WTC11 (cell line): ENCODE measurements around the gene WDR59. TPM values are rescaled to one million over a fixed set of nuclear protein-coding genes. Genes with fewer than 3 reads are reported as not detected.

Source experiments
- ATAC-seq: fragments of 200-7000 bp; cut with Tn5 transposase; 2 replicates; pipeline ENCODE4 v1.10.0; 2021; ENCODE audit warnings: mild to moderate bottlenecking, moderate library complexity
- CTCF ChIA-PET: fragments of 300-600 bp; sonication (Branson Sonifier 250); formaldehyde crosslinking; loops from one replicate; lab custom pipeline; 2021; ENCODE audit warnings: antibody characterized with exemption; lab: Charles Lee
- POLR2A ChIA-PET: fragments of 350-600 bp; sonication (Branson Sonifier 250); formaldehyde crosslinking; loops from one replicate; lab custom pipeline; 2021; ENCODE audit warnings: antibody characterized with exemption; lab: Charles Lee
- DNase-seq: peaks from one replicate; pipeline ENCODE4 v3.0.0; 2021; ENCODE audit warnings: low spot score
- H3K27ac Mint-ChIP-seq: 2 replicates; pipeline ENCODE4 v1.8.0; 2021; ENCODE audit warnings: mixed read lengths
- H3K27me3 Mint-ChIP-seq: 2 replicates; pipeline ENCODE4 v1.8.0; 2021; ENCODE audit warnings: low read depth, mild to moderate bottlenecking, moderate library complexity, mixed read lengths
- H3K36me3 Mint-ChIP-seq: 2 replicates; pipeline ENCODE4 v1.8.0; 2021; ENCODE audit warnings: mixed read lengths
- H3K4me1 Mint-ChIP-seq: 2 replicates; pipeline ENCODE4 v1.8.0; 2022; ENCODE audit warnings: mixed read lengths
- H3K4me3 Mint-ChIP-seq: 2 replicates; pipeline ENCODE4 v1.8.0; 2021; ENCODE audit warnings: mild to moderate bottlenecking, moderate library complexity, mixed read lengths
- H3K9me3 Mint-ChIP-seq: 2 replicates; pipeline ENCODE4 v1.8.0; 2021; ENCODE audit warnings: mixed read lengths
- AFF4 ChIP-seq: sonication (generic); formaldehyde crosslinking; IDR thresholded peaks from 2 replicates; pipeline ENCODE4 v1.8.1; 2023; ENCODE audit warnings: mild to moderate bottlenecking, missing genetic modification reagents, borderline replicate concordance
- ATF1 ChIP-seq: sonication (generic); formaldehyde crosslinking; IDR thresholded peaks from 2 replicates; pipeline ENCODE4 v1.8.1; 2023; ENCODE audit warnings: mild to moderate bottlenecking, moderate library complexity, missing genetic modification reagents
- ETV6 ChIP-seq: sonication (generic); formaldehyde crosslinking; IDR thresholded peaks from 2 replicates; pipeline ENCODE4 v1.8.1; 2022; ENCODE audit warnings: mild to moderate bottlenecking, missing genetic modification reagents
- JAZF1 ChIP-seq: fragments of 250-450 bp; sonication (Bioruptor Pico); IDR thresholded peaks from 2 replicates; pipeline ENCODE4 v1.9.0; 2021; ENCODE audit warnings: moderate library complexity, mild to moderate bottlenecking, inconsistent platforms
- NFE2L1 ChIP-seq: sonication (generic); formaldehyde crosslinking; IDR thresholded peaks from 2 replicates; pipeline ENCODE4 v1.8.1; 2023; ENCODE audit warnings: missing genetic modification reagents
- NR1H2 ChIP-seq: sonication (generic); formaldehyde crosslinking; IDR thresholded peaks from 2 replicates; pipeline ENCODE4 v1.9.0; 2021; ENCODE audit warnings: mild to moderate bottlenecking, moderate library complexity, missing genetic modification reagents
- NR3C1 ChIP-seq: sonication (generic); formaldehyde crosslinking; conservative IDR thresholded peaks from 2 replicates; pipeline ENCODE4 v1.8.1; 2023; ENCODE audit warnings: low read depth, mild to moderate bottlenecking, missing genetic modification reagents
- SP1 ChIP-seq: sonication (generic); formaldehyde crosslinking; conservative IDR thresholded peaks from 2 replicates; pipeline ENCODE4 v1.8.1; 2022; ENCODE audit warnings: missing genetic modification reagents
- TEAD1 ChIP-seq: sonication (generic); formaldehyde crosslinking; IDR thresholded peaks from 2 replicates; pipeline ENCODE4 v1.8.0; 2022; ENCODE audit warnings: mild to moderate bottlenecking, missing genetic modification reagents
- ZNF121 ChIP-seq: sonication (generic); formaldehyde crosslinking; IDR thresholded peaks from 2 replicates; pipeline ENCODE4 v1.8.0; 2023; ENCODE audit warnings: missing genetic modification reagents
- ZNF671 ChIP-seq: fragments of 250-450 bp; sonication (Bioruptor Pico); IDR thresholded peaks from 2 replicates; pipeline ENCODE4 v1.8.0; 2021; ENCODE audit warnings: mild to moderate bottlenecking
- total RNA-seq: library from RNA; stranded (reverse); gene quantifications from 3 replicates; pipeline ENCODE4 v1.2.3, GENCODE V29; 2021
- TF ChIP-seq, protein P1 (sequence below): sonication (generic); formaldehyde crosslinking; IDR thresholded peaks from 2 replicates; pipeline ENCODE4 v1.8.0; 2023; ENCODE audit warnings: missing genetic modification reagents
- TF ChIP-seq, protein P2 (sequence below): sonication (generic); formaldehyde crosslinking; IDR thresholded peaks from 2 replicates; pipeline ENCODE4 v1.8.0; 2022; ENCODE audit warnings: mild to moderate bottlenecking, missing genetic modification reagents
- TF ChIP-seq, protein P3 (sequence below): sonication (generic); formaldehyde crosslinking; IDR thresholded peaks from 2 replicates; pipeline ENCODE4 v1.8.1; 2022; ENCODE audit warnings: low read depth, missing genetic modification reagents, borderline replicate concordance
- TF ChIP-seq, protein P4 (sequence below): fragments of 250-450 bp; sonication (Bioruptor Pico); IDR thresholded peaks from 2 replicates; pipeline ENCODE4 v2.1.2; 2022; ENCODE audit warnings: mild to moderate bottlenecking, moderate library complexity
- TF ChIP-seq, protein P5 (sequence below): sonication (generic); formaldehyde crosslinking; IDR thresholded peaks from 2 replicates; pipeline ENCODE4 v1.8.0; 2022; ENCODE audit warnings: missing genetic modification reagents
- TF ChIP-seq, protein P6 (sequence below): fragments of 250-450 bp; sonication (Bioruptor Pico); IDR thresholded peaks from 2 replicates; pipeline ENCODE4 v1.9.0; 2021; ENCODE audit warnings: moderate library complexity, mild to moderate bottlenecking, inconsistent platforms, borderline replicate concordance
- TF ChIP-seq, protein P7 (sequence below): sonication (generic); formaldehyde crosslinking; IDR thresholded peaks from 2 replicates; pipeline ENCODE4 v1.8.1; 2023; ENCODE audit warnings: mild to moderate bottlenecking, missing genetic modification reagents, moderate library complexity

Gene WDR59
- total RNA-seq, 1 experiment from 2014 or later = 100 TPM

GRCh38 chr16:74982256-74982655 is 2.7 kb downstream of the WDR59 start:
- ATAC-seq (no peak), DNase-seq (no peak)
- peaks cover 5% of the 10 kb centered on the region; the same call in 1 of the 2 replicates for H3K36me3 Mint-ChIP-seq
- no peaks in the 10 kb centered on the region for H3K27me3 Mint-ChIP-seq
- H3K9me3 Mint-ChIP-seq = no peaks in the 10 kb centered on the region
- no peak overlapping the region for H3K27ac Mint-ChIP-seq
- TF ChIP-seq NR3C1 (CRISPR knock-in tag) = no peak
- TF ChIP-seq SP1 (CRISPR knock-in tag) = no peak
- TF ChIP-seq, protein P1, sequence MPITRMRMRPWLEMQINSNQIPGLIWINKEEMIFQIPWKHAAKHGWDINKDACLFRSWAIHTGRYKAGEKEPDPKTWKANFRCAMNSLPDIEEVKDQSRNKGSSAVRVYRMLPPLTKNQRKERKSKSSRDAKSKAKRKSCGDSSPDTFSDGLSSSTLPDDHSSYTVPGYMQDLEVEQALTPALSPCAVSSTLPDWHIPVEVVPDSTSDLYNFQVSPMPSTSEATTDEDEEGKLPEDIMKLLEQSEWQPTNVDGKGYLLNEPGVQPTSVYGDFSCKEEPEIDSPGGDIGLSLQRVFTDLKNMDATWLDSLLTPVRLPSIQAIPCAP (CRISPR knock-in tag) = no peak
- no peak for TF ChIP-seq AFF4 (CRISPR knock-in tag)
- TF ChIP-seq ETV6 (CRISPR knock-in tag) = no peak
- TF ChIP-seq, protein P2, sequence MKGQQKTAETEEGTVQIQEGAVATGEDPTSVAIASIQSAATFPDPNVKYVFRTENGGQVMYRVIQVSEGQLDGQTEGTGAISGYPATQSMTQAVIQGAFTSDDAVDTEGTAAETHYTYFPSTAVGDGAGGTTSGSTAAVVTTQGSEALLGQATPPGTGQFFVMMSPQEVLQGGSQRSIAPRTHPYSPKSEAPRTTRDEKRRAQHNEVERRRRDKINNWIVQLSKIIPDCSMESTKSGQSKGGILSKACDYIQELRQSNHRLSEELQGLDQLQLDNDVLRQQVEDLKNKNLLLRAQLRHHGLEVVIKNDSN (CRISPR knock-in tag) = no peak
- TF ChIP-seq, protein P3, sequence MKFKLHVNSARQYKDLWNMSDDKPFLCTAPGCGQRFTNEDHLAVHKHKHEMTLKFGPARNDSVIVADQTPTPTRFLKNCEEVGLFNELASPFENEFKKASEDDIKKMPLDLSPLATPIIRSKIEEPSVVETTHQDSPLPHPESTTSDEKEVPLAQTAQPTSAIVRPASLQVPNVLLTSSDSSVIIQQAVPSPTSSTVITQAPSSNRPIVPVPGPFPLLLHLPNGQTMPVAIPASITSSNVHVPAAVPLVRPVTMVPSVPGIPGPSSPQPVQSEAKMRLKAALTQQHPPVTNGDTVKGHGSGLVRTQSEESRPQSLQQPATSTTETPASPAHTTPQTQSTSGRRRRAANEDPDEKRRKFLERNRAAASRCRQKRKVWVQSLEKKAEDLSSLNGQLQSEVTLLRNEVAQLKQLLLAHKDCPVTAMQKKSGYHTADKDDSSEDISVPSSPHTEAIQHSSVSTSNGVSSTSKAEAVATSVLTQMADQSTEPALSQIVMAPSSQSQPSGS = no peak
- TF ChIP-seq NFE2L1 (CRISPR knock-in tag) = no peak
- POLR2A ChIA-PET = no interaction called here
- H3K4me1 Mint-ChIP-seq = peaks cover 7% of the 10 kb centered on the region
- no peak overlapping the region for H3K4me3 Mint-ChIP-seq
- CTCF ChIA-PET = interaction anchor here (0.6 to 1.6 kb wide), 4 partner anchors 9 to 535 kb away, joined by 3 to 4 read pairs (median 3); partner anchors contain the start of gene ZNRF1

DNA sequence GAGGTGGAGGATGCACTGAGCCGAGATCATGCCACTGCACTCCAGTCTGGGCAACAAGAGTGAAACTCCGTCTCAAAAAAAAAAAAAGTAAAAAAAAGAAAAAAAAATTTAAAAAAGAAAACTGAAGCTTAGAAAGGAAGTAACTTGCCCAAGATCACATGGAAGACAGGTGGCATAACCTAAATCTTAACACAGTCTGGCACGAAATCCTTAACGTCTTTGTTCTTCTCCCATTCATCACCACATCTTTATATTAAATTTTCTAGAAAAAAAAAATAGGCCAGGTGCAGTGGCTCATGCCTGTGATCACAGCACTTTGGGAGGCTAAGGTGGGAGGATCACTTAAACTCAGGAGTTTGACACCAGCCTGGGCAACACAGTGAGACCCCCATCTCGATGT is 9.3 kb downstream of the WDR59 start:
- no peak overlapping the region for H3K4me3 Mint-ChIP-seq
- POLR2A ChIA-PET = no interaction called here
- no peaks in the 10 kb centered on the region for H3K9me3 Mint-ChIP-seq
- ATAC-seq (no peak), DNase-seq (no peak)
- H3K27ac Mint-ChIP-seq = no peak overlapping the region
- H3K4me1 Mint-ChIP-seq = no peaks in the 10 kb centered on the region
- peaks cover 6% of the 10 kb centered on the region; the same call in 1 of the 2 replicates for H3K36me3 Mint-ChIP-seq
- CTCF ChIA-PET = no interaction called here
- TF ChIP-seq, protein P4, sequence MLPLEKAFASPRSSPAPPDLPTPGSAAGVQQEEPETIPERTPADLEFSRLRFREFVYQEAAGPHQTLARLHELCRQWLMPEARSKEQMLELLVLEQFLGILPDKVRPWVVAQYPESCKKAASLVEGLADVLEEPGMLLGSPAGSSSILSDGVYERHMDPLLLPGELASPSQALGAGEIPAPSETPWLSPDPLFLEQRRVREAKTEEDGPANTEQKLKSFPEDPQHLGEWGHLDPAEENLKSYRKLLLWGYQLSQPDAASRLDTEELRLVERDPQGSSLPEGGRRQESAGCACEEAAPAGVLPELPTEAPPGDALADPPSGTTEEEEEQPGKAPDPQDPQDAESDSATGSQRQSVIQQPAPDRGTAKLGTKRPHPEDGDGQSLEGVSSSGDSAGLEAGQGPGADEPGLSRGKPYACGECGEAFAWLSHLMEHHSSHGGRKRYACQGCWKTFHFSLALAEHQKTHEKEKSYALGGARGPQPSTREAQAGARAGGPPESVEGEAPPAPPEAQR (CRISPR knock-in tag) = no peak
- no peak for TF ChIP-seq NR1H2
- TF ChIP-seq ZNF671 = no peak
- TF ChIP-seq, protein P5, sequence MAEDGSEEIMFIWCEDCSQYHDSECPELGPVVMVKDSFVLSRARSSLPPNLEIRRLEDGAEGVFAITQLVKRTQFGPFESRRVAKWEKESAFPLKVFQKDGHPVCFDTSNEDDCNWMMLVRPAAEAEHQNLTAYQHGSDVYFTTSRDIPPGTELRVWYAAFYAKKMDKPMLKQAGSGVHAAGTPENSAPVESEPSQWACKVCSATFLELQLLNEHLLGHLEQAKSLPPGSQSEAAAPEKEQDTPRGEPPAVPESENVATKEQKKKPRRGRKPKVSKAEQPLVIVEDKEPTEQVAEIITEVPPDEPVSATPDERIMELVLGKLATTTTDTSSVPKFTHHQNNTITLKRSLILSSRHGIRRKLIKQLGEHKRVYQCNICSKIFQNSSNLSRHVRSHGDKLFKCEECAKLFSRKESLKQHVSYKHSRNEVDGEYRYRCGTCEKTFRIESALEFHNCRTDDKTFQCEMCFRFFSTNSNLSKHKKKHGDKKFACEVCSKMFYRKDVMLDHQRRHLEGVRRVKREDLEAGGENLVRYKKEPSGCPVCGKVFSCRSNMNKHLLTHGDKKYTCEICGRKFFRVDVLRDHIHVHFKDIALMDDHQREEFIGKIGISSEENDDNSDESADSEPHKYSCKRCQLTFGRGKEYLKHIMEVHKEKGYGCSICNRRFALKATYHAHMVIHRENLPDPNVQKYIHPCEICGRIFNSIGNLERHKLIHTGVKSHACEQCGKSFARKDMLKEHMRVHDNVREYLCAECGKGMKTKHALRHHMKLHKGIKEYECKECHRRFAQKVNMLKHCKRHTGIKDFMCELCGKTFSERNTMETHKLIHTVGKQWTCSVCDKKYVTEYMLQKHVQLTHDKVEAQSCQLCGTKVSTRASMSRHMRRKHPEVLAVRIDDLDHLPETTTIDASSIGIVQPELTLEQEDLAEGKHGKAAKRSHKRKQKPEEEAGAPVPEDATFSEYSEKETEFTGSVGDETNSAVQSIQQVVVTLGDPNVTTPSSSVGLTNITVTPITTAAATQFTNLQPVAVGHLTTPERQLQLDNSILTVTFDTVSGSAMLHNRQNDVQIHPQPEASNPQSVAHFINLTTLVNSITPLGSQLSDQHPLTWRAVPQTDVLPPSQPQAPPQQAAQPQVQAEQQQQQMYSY (CRISPR knock-in tag) = no peak
- TF ChIP-seq, protein P6, sequence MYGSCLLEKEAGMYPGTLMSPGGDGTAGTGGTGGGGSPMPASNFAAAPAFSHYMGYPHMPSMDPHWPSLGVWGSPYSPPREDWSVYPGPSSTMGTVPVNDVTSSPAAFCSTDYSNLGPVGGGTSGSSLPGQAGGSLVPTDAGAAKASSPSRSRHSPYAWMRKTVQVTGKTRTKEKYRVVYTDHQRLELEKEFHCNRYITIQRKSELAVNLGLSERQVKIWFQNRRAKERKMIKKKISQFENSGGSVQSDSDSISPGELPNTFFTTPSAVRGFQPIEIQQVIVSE (CRISPR knock-in tag) = no peak
- no peak for TF ChIP-seq TEAD1 (CRISPR knock-in tag)
- TF ChIP-seq, protein P7, sequence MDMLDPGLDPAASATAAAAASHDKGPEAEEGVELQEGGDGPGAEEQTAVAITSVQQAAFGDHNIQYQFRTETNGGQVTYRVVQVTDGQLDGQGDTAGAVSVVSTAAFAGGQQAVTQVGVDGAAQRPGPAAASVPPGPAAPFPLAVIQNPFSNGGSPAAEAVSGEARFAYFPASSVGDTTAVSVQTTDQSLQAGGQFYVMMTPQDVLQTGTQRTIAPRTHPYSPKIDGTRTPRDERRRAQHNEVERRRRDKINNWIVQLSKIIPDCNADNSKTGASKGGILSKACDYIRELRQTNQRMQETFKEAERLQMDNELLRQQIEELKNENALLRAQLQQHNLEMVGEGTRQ (CRISPR knock-in tag) = no peak
- TF ChIP-seq ATF1 (CRISPR knock-in tag) = no peak
- TF ChIP-seq ZNF121 (CRISPR knock-in tag) = no peak
- no peak for TF ChIP-seq JAZF1 (CRISPR knock-in tag)
- H3K27me3 Mint-ChIP-seq = no peaks in the 10 kb centered on the region
